ENCODE results near the gene CCSER1.

CCSER1 gene

DNA sequence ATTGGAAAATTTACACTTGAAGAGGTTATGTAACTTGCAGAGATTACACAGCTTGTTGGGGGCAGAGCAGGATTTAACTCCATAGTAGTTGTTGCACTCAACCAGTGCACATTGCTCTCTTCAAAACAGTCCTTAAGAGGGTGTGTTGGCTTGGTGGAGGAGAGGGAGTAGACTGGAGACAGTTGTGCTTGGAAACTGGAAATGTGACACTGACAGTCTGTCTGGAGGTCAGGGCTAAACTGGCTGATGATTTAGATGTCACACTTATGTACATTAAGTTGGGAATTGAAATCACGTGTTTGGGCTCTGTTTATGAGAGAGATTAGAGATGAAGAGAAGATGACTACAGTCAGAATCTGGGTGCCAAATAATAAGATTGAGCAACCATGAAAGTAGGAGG, 32.9 kb downstream of the CCSER1 start:
- no peak for DNase-seq (ENCODE audit: low spot score)
- TF ChIP-seq, protein P1, sequence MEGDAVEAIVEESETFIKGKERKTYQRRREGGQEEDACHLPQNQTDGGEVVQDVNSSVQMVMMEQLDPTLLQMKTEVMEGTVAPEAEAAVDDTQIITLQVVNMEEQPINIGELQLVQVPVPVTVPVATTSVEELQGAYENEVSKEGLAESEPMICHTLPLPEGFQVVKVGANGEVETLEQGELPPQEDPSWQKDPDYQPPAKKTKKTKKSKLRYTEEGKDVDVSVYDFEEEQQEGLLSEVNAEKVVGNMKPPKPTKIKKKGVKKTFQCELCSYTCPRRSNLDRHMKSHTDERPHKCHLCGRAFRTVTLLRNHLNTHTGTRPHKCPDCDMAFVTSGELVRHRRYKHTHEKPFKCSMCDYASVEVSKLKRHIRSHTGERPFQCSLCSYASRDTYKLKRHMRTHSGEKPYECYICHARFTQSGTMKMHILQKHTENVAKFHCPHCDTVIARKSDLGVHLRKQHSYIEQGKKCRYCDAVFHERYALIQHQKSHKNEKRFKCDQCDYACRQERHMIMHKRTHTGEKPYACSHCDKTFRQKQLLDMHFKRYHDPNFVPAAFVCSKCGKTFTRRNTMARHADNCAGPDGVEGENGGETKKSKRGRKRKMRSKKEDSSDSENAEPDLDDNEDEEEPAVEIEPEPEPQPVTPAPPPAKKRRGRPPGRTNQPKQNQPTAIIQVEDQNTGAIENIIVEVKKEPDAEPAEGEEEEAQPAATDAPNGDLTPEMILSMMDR (IDR thresholded peaks at IDR 0.05; ENCODE audit: borderline replicate concordance, control extremely low read depth, extremely low read depth, insufficient read depth, missing control alignments): no peak
- in situ Hi-C loops (cut with MboI; ENCODE audit: low sequenced_read_pairs, unreplicated experiment): no loop called here

DNA sequence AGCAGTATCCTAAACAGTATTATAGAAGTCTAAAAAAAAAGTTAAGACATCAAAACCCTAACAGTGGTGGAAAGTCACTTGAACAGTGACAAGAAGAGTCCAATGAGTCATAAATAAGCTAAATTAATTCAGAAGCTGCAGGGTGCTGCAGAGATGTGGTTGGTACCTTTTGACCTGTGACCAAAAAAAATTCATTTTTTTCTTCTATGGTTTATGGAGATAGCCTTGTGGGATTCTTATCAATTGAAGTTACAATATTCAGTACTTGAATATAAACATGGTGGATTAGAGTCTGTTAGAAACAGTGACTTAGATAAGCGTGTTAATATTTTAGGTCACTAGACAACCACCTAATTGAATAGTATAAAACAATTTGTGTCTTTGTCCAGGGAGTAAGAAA, 35.4 kb downstream of the CCSER1 start:
- DNase-seq (ENCODE audit: low spot score): no peak
- TF ChIP-seq, protein P1 (IDR thresholded peaks at IDR 0.05; ENCODE audit: borderline replicate concordance, control extremely low read depth, extremely low read depth, insufficient read depth, missing control alignments): no peak
- in situ Hi-C loops (cut with MboI; ENCODE audit: low sequenced_read_pairs, unreplicated experiment): no loop called here

- TF ChIP-seq, protein P1 (IDR thresholded peaks at IDR 0.05; ENCODE audit: borderline replicate concordance, control extremely low read depth, extremely low read depth, insufficient read depth, missing control alignments): no peak
- DNase-seq (ENCODE audit: low spot score): no peak
- in situ Hi-C loops (cut with MboI; ENCODE audit: low sequenced_read_pairs, unreplicated experiment): no loop called here
Observed at GRCh38 chr4:90163872-90164271, 36.7 kb downstream of the CCSER1 start.

- in situ Hi-C loops (cut with MboI; ENCODE audit: low sequenced_read_pairs, unreplicated experiment): no loop called here
- DNase-seq (ENCODE audit: low spot score): no peak
- TF ChIP-seq, protein P1 (IDR thresholded peaks at IDR 0.05; ENCODE audit: borderline replicate concordance, control extremely low read depth, extremely low read depth, insufficient read depth, missing control alignments): no peak
Observed at GRCh38 chr4:90165883-90166282, 38.7 kb downstream of the CCSER1 start.

- in situ Hi-C loops (cut with MboI; ENCODE audit: low sequenced_read_pairs, unreplicated experiment): no loop called here
- no peak for DNase-seq (ENCODE audit: low spot score)
Observed at GRCh38 chr4:90171491-90171890, 44.3 kb downstream of the CCSER1 start.

DNA sequence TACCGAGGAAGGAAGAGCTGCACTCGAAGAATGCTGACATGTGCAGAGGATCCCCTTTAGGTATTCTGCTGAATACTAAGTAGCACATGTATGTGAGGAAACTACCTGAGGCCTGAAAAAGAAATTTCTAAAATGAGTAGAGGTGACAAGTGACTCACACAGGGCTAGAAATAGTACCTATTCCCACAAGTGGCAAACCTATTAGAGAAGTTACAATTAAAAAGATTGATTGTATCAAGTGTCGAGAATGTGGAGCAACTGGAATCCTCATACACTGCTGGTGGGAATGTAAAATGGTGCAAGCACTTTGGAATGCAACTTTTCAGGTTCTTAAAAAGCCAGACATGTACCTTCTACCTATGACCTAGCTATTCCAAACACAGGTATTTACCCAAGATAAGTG, 47.4 kb downstream of the CCSER1 start:
- TF ChIP-seq, protein P1 (IDR thresholded peaks at IDR 0.05; ENCODE audit: borderline replicate concordance, control extremely low read depth, extremely low read depth, insufficient read depth, missing control alignments): no peak
- in situ Hi-C loops (cut with MboI; ENCODE audit: low sequenced_read_pairs, unreplicated experiment): no loop called here
- DNase-seq (ENCODE audit: low spot score): no peak

More at GRCh38 chr4:90171491-90171890, 44.3 kb downstream of the CCSER1 start:
- TF ChIP-seq, protein P1 (IDR thresholded peaks at IDR 0.05; ENCODE audit: borderline replicate concordance, control extremely low read depth, extremely low read depth, insufficient read depth, missing control alignments): no peak

DNA sequence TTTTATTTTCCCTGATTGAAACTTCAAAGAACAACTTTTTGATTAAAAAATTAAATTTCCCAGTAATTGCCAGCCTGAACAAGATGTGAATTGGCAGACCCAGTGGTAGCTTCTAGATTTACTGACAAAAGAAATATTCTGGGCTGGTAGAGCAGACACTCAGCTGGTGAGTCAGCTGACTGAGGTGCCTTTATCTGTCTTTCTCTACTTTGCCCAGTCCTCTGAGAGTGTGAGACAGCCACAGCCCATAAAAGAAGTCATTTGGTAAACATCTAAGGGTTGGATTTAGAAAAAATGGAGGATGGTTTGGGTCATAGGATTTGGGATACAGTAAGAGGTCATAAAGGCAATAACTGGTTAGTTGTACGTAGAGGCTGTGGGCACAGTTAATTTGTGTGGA, 54.5 kb downstream of the CCSER1 start:
- in situ Hi-C loops (cut with MboI; ENCODE audit: low sequenced_read_pairs, unreplicated experiment): no loop called here
- TF ChIP-seq, protein P1 (IDR thresholded peaks at IDR 0.05; ENCODE audit: borderline replicate concordance, control extremely low read depth, extremely low read depth, insufficient read depth, missing control alignments): no peak
- DNase-seq (ENCODE audit: low spot score): no peak

Measured in GM13976 (cell line).